ENCODE measurements around the gene EPHA2.

DNA sequence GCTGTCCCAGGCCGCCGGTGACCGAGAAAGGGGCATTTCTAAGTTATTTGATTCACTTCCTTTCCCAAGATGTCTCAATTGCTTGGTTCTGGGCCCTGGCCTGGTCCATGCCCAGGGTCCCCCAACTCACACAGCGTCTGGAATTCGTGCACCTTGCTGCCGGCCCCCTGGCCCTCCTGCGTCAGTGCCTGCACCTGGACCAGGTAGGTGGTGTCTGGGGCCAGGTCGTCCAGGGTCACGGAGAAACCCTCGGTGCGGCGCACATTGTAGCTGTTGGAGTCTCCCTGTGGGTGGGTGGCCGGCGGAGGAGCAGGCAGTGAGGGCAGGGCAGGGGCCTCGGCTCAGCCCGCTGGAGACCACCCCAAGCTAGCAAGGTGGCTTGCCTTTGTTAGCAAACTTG, 21.0 kb downstream of the EPHA2 start:
- no peak for TF ChIP-seq MYC (IDR thresholded peaks at IDR 0.05; ENCODE audit: low read depth, low read length)
- TF ChIP-seq, protein P1, sequence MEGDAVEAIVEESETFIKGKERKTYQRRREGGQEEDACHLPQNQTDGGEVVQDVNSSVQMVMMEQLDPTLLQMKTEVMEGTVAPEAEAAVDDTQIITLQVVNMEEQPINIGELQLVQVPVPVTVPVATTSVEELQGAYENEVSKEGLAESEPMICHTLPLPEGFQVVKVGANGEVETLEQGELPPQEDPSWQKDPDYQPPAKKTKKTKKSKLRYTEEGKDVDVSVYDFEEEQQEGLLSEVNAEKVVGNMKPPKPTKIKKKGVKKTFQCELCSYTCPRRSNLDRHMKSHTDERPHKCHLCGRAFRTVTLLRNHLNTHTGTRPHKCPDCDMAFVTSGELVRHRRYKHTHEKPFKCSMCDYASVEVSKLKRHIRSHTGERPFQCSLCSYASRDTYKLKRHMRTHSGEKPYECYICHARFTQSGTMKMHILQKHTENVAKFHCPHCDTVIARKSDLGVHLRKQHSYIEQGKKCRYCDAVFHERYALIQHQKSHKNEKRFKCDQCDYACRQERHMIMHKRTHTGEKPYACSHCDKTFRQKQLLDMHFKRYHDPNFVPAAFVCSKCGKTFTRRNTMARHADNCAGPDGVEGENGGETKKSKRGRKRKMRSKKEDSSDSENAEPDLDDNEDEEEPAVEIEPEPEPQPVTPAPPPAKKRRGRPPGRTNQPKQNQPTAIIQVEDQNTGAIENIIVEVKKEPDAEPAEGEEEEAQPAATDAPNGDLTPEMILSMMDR (IDR thresholded peaks at IDR 0.05; ENCODE audit: low read depth, low read length): no peak
- TF ChIP-seq POLR2A (IDR thresholded peaks at IDR 0.05; ENCODE audit: extremely low read depth, insufficient read length): no peak
